RWPE1 (cell line): ENCODE measurements around the gene INHBC.
"Not testable (repeated sequence)": the region's sequence is repeated elsewhere in the genome, so short reads cannot be mapped to it uniquely, and the experiment has no call there.

Experiments
- CTCF ChIA-PET: fragments of 350-600 bp; sonication (Branson Sonifier 250); formaldehyde crosslinking; extraction: SDS; loops from one replicate; lab custom pipeline; 2021; lab: Yijun Ruan, JAX
- POLR2A ChIA-PET: fragments of 400-600 bp; formaldehyde crosslinking; extraction: SDS; loops from one replicate; lab custom pipeline; 2020; ENCODE audit warnings: antibody characterized with exemption; ENCODE audit not compliant: low non-redundant PET; lab: Yijun Ruan, JAX
- DNase-seq: peaks from one replicate; pipeline ENCODE4 v3.0.0; 2012; ENCODE audit warnings: low spot score
- H3K27ac ChIP-seq: fragments of 450-650 bp; 2 replicates; pipeline ENCODE4 v1.5.1; 2017
- CTCF ChIP-seq: fragments of 450-650 bp; conservative IDR thresholded peaks from 2 replicates; pipeline ENCODE4 v1.5.1; 2017; ENCODE audit warnings: low read depth, mild to moderate bottlenecking

INHBC gene

DNA sequence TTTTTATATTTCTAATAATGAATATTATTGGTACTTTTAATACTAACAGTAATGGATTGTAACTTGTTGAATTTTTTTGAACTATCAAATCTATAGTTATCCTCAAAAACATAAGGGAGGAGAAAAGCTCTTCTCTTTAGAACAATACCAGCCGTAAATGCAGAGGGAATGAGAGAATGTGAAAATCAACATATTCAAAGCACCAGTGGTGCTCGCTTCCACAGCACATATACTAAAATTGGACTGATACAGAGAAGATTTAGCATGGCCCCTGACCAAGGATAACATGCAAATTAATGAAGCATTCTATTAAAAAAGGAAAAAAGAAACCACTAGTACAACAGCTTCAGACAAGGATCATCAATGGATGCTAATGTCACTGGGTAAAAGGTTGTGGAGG is 19.5 kb upstream of the INHBC start:
- ChIA-PET CTCF (no interaction called here), POLR2A (no interaction called here)
- TF ChIP-seq CTCF, result no peak
- DNase-seq, result no peak
- no peak overlapping the region for H3K27ac ChIP-seq

- ChIA-PET CTCF (no interaction called here), POLR2A (no interaction called here)
- no peak for TF ChIP-seq CTCF
- no peak for DNase-seq
- H3K27ac ChIP-seq, result peak overlapping the region; percentile 63
These were observed 18.3 kb upstream of the INHBC start for GRCh38 chr12:57416039-57416996.

DNA sequence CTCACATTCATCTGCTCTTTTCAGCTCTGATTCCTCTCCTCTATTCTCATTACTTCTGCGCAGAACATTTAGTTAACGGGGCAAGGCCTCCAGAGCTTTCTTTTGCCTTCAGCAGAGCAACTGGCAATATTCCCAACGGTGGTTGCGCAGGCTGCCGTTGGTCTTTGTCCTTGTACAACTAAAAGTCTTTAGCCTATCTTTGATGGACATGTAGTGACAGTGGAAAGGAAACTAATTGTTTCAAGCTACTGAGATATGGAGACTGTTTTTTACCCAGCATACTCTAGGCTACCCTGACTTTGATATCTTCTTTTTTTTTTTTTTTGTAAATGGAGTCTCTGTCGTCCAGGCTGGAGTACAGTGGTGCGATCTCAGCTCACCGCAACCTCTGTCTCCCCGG is 16.3 kb upstream of the INHBC start:
- no peak for TF ChIP-seq CTCF
- POLR2A ChIA-PET, result no interaction called here
- DNase-seq, result no peak
- no peak overlapping the region for H3K27ac ChIP-seq
- CTCF ChIA-PET, result interaction anchor here (0.6 to 0.7 kb wide), 2 partner anchors 12 to 179 kb away, joined by 4 to 9 read pairs; no protein-coding TSS in a partner anchor

GRCh38 chr12:57419495-57419894 is 15.1 kb upstream of the INHBC start:
- no peak for TF ChIP-seq CTCF
- DNase-seq, result no peak
- ChIA-PET CTCF (interaction anchor here (0.7 to 1.1 kb wide), 2 partner anchors 9 to 40 kb away, joined by 3 read pairs; no protein-coding TSS in a partner anchor), POLR2A (no interaction called here)
- no peak overlapping the region for H3K27ac ChIP-seq

- no peak for TF ChIP-seq CTCF
- DNase-seq, result no peak
- POLR2A ChIA-PET, result no interaction called here
- CTCF ChIA-PET, result interaction anchor here (0.6 kb wide), 1 partner anchor 78 kb away, joined by 4 read pairs; no protein-coding TSS in a partner anchor
- no peak overlapping the region for H3K27ac ChIP-seq
These were observed 14.1 kb upstream of the INHBC start for GRCh38 chr12:57420482-57420881.

GRCh38 chr12:57426948-57427347 is 7.6 kb upstream of the INHBC start:
- H3K27ac ChIP-seq, CTCF ChIA-PET, DNase-seq: not testable (repeated sequence)
- POLR2A ChIA-PET, result interaction anchor here (0.7 kb wide), 1 partner anchor 112 kb away, joined by 5 read pairs; no protein-coding TSS in a partner anchor

DNA sequence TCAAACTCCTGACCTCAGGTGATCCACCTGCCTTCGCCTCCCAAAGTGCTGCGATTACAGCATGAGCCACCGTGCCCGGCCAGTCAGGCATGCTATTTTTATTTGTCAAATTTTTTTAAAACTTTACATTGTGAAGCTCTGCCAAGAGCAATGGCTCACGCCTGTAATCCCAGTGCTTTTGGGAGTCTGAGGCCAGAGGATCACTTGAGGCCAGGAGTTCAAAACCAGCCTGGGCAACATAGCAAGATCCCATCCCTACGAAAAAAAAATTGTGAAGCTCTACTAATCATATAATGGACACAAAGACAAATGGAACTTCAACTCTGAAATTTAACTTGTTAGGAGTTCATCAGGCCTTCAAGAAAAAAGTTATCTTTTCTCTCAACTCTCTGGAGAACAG is 5.6 kb upstream of the INHBC start:
- no peak for TF ChIP-seq CTCF
- no peak for DNase-seq
- CTCF ChIA-PET, result no interaction called here
- POLR2A ChIA-PET, result no interaction called here
- H3K27ac ChIP-seq, result peak overlapping the region; percentile 54
